ENCODE results near the gene SPHKAP. TPM values are rescaled to one million over a fixed set of nuclear protein-coding genes. Genes with fewer than 3 reads are reported as not detected.
"Not testable (repeated sequence)": the region's sequence is repeated elsewhere in the genome, so short reads cannot be mapped to it uniquely, and the experiment has no call there.

Gene SPHKAP
- total RNA-seq, 1 donor from 2014 or later: not detected

DNA sequence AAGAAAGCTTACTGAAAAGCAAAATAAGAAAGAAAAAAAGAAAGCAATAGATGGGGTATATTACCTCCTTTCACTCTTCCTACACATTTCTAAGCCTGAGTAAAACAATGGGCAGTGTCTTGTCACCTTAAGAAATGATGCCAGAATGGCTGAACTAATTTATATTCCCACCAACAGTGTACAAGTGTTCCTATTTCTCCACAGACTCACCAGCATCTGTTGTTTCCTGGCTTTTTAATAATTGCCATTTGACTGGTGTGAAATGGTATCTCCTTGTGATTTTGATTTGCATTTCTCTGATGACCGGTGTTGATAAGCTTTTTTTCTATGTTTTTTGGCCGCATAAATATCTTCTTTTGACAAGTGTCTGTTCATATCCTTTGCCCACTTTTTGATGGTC, 98.4 kb downstream of the SPHKAP start:
- Mint-ChIP-seq H3K4me3 (no peak overlapping the region), H3K27ac (no peak overlapping the region), H3K27me3 (no peaks in the 10 kb centered on the region), H3K4me1 (no peaks in the 10 kb centered on the region), H3K36me3 (ENCODE audit: low read depth) (no peaks in the 10 kb centered on the region), H3K9me3 (no peaks in the 10 kb centered on the region)
- CTCF ChIA-PET: no interaction called here
- DNase-seq: no peak
- TF ChIP-seq, protein P1, sequence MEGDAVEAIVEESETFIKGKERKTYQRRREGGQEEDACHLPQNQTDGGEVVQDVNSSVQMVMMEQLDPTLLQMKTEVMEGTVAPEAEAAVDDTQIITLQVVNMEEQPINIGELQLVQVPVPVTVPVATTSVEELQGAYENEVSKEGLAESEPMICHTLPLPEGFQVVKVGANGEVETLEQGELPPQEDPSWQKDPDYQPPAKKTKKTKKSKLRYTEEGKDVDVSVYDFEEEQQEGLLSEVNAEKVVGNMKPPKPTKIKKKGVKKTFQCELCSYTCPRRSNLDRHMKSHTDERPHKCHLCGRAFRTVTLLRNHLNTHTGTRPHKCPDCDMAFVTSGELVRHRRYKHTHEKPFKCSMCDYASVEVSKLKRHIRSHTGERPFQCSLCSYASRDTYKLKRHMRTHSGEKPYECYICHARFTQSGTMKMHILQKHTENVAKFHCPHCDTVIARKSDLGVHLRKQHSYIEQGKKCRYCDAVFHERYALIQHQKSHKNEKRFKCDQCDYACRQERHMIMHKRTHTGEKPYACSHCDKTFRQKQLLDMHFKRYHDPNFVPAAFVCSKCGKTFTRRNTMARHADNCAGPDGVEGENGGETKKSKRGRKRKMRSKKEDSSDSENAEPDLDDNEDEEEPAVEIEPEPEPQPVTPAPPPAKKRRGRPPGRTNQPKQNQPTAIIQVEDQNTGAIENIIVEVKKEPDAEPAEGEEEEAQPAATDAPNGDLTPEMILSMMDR (IDR thresholded peaks at IDR 0.05): no peak
- POLR2A ChIA-PET: no interaction called here
- intact Hi-C loops (cut with micrococcal nuclease): no loop called here
- ATAC-seq (ENCODE audit: low read depth): no peak

DNA sequence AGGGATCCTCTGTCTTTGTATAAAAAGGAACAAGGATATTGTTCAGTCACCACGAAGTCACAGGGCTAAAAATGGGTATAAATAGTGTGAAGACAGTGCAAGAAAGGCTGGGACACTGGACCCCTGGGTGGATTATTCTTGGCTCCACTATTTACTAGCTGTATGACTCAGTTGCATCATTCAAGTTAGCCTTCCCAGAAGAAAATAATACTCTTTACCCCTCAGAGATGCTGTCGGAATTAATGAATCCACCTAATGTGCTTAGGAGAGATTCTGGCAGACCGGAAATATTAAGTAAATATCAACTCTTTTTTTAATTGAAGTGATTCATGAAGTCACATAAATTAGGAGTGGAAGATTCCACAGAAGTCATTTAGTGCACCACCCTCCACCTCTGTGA, 98.9 kb downstream of the SPHKAP start:
- POLR2A ChIA-PET: no interaction called here
- intact Hi-C loops (cut with micrococcal nuclease): no loop called here
- Mint-ChIP-seq H3K27ac (no peak overlapping the region), H3K4me1 (no peaks in the 10 kb centered on the region), H3K9me3 (peaks cover under 1% of the 10 kb centered on the region), H3K4me3 (no peak overlapping the region), H3K36me3 (ENCODE audit: low read depth) (no peaks in the 10 kb centered on the region), H3K27me3 (no peaks in the 10 kb centered on the region)
- DNase-seq (no peak), ATAC-seq (ENCODE audit: low read depth) (no peak)
- TF ChIP-seq, protein P1 (IDR thresholded peaks at IDR 0.05): no peak
- CTCF ChIA-PET: no interaction called here

DNA sequence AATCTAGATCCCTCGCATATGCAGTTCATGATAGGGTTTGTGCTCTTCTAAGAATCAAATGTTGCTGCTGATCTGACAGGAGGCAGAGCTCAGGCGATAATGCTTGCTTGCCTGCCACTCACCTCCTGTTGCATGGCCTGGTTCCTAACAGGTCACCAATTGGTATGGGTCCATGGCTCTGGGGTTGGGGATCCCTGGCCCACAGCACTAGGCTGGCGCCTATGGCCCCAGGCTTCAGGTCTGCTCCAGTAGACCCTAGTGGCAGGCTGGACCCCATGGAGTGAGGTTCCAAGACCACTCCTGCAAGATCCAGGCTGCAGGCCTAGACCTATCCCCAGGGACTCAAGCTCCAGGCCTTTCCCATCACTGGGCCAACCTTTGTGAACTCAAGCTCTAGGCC, 102.3 kb downstream of the SPHKAP start:
- ATAC-seq (ENCODE audit: low read depth): no peak

DNA sequence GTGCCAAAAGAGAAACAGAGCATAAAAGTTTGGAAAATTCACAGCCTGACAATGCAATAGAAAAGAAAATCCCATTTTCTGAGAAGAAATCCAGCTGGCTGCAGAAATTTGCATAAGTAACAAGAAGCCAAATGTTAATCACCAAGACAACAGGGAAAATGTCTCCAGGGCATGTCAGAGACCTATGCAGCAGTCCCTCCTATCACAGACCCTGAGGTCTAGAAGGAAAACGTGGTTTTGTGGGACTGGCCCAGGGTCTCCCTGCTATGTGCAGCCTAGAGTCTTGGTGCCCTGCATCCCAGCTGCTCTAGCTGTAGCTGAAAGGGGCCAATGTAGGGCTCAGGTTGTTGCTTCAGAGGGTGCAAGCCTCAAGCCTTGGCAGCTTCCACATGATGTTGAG, 104.8 kb downstream of the SPHKAP start:
- CTCF ChIA-PET; H3K4me1 Mint-ChIP-seq; H3K9me3 Mint-ChIP-seq; H3K27ac Mint-ChIP-seq; DNase-seq; H3K4me3 Mint-ChIP-seq; intact Hi-C loops (cut with micrococcal nuclease); ATAC-seq (ENCODE audit: low read depth); H3K36me3 Mint-ChIP-seq (ENCODE audit: low read depth); H3K27me3 Mint-ChIP-seq; POLR2A ChIA-PET: not testable (repeated sequence)

More for the DNA sequence above, 102.3 kb downstream of the SPHKAP start:
- ChIA-PET POLR2A (no interaction called here), CTCF (no interaction called here)
- Mint-ChIP-seq H3K4me1 (no peaks in the 10 kb centered on the region), H3K27ac (no peak overlapping the region), H3K9me3 (peaks cover 2% of the 10 kb centered on the region), H3K36me3 (ENCODE audit: low read depth) (no peaks in the 10 kb centered on the region), H3K4me3 (no peak overlapping the region), H3K27me3 (no peaks in the 10 kb centered on the region)
- TF ChIP-seq, protein P1 (IDR thresholded peaks at IDR 0.05): no peak
- intact Hi-C loops (cut with micrococcal nuclease): no loop called here
- DNase-seq: no peak

DNA sequence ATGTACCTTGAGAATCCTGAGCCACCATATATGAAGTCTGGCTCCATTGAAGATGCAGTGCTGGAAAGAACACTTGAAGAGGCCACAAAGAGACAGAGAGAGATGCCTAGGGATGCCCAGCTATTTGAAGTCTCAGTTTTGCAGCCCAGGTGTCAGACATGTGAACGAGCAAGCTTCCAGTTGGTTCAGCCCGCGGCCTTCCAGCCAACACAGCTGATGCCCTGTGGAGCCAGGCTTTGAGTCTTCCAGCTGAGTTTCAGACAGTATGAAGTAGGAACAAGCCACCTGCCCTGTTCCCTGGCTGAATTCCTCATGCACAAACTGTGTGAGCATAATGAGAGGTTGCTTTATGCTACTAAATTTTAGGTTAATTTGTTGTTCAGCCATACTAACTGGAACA, 108.8 kb downstream of the SPHKAP start:
- Mint-ChIP-seq H3K27me3 (no peaks in the 10 kb centered on the region), H3K4me3 (no peak overlapping the region), H3K27ac (no peak overlapping the region), H3K9me3 (peaks cover 2% of the 10 kb centered on the region), H3K36me3 (ENCODE audit: low read depth) (no peaks in the 10 kb centered on the region), H3K4me1 (no peaks in the 10 kb centered on the region)
- TF ChIP-seq, protein P1 (IDR thresholded peaks at IDR 0.05): no peak
- ChIA-PET CTCF (no interaction called here), POLR2A (no interaction called here)
- DNase-seq (no peak), ATAC-seq (ENCODE audit: low read depth) (no peak)
- intact Hi-C loops (cut with micrococcal nuclease): no loop called here

DNA sequence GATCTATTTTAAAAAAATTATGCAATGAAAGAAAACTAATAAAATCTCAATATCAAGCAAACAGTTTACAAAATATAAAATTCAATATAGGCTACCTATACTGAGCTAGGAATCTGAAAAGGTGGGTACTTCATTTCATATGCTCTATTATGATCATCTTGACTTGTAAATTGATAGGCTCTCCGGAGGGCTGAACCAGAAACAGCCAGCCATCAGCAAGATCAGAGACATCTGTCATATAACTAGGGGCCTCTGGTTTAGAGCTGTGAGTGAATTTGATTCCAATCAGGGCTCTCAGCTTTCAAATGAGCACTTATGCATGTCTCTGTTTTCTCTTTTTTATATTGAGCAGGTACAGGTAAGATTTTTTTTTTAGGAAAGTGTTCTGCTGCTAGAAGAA, 114.2 kb downstream of the SPHKAP start:
- ChIA-PET CTCF (no interaction called here), POLR2A (no interaction called here)
- ATAC-seq (ENCODE audit: low read depth): no peak
- TF ChIP-seq, protein P1 (IDR thresholded peaks at IDR 0.05): no peak
- H3K27me3 Mint-ChIP-seq: no peaks in the 10 kb centered on the region
- intact Hi-C loops (cut with micrococcal nuclease): no loop called here
- DNase-seq: no peak
- H3K4me3 Mint-ChIP-seq: no peak overlapping the region
- no peaks in the 10 kb centered on the region for H3K36me3 Mint-ChIP-seq (ENCODE audit: low read depth)
- H3K4me1 Mint-ChIP-seq: no peaks in the 10 kb centered on the region
- H3K27ac Mint-ChIP-seq: no peak overlapping the region
- H3K9me3 Mint-ChIP-seq: no peaks in the 10 kb centered on the region

Data from activated B cell treated with CpG ODN at 0.5 μM for 24 hours (primary cell).